OCI-LY1 (cell line): Measurements from ENCODE around the gene NME3.

Experiments used
- H2AFZ ChIP-seq: fragments of 200-600 bp; sonication (generic), shearing (Covaris generic); 2 replicates; pipeline ENCODE4 v1.6.0; 2014; ENCODE audit warnings: antibody characterized with exemption, mild to moderate bottlenecking, low read length
- H3F3A ChIP-seq: fragments of 200-600 bp; sonication (generic), shearing (Covaris generic); 2 replicates; pipeline ENCODE4 v1.6.0; 2014; ENCODE audit warnings: mild to moderate bottlenecking, antibody characterized with exemption, low read length, moderate library complexity; ENCODE audit not compliant: insufficient read depth
- H3K27ac ChIP-seq: fragments of 200-600 bp; sonication (generic); 2 replicates; pipeline ENCODE4 v1.5.1; 2014; ENCODE audit warnings: low read length, mixed run types, mild to moderate bottlenecking, low read depth; ENCODE audit not compliant: poor library complexity, severe bottlenecking
- H3K27me3 ChIP-seq: fragments of 200-600 bp; sonication (generic); 2 replicates; pipeline ENCODE4 v1.6.0; 2014; ENCODE audit warnings: antibody characterized with exemption, mild to moderate bottlenecking, low read length, moderate library complexity; ENCODE audit not compliant: insufficient read depth
- H3K36me3 ChIP-seq: fragments of 200-600 bp; sonication (generic); 2 replicates; pipeline ENCODE4 v1.6.1; 2014; ENCODE audit warnings: mild to moderate bottlenecking, antibody characterized with exemption, low read length, moderate library complexity, mixed read lengths; ENCODE audit not compliant: insufficient read depth
- H3K4me1 ChIP-seq: fragments of 200-600 bp; sonication (generic); 2 replicates; pipeline ENCODE4 v1.5.1; 2014; ENCODE audit warnings: mild to moderate bottlenecking, low read length, moderate library complexity; ENCODE audit not compliant: insufficient read depth, severe bottlenecking
- H3K4me2 ChIP-seq: fragments of 200-600 bp; sonication (generic), shearing (Covaris generic); 2 replicates; pipeline ENCODE4 v1.6.1; 2014; ENCODE audit warnings: low read length
- H3K4me3 ChIP-seq: fragments of 200-600 bp; sonication (generic); 2 replicates; pipeline ENCODE4 v1.5.1; 2014; ENCODE audit warnings: low read length, low read depth, mild to moderate bottlenecking, mixed read lengths; ENCODE audit not compliant: poor library complexity, severe bottlenecking
- H3K79me2 ChIP-seq: fragments of 200-600 bp; shearing (Covaris generic); 2 replicates; pipeline ENCODE4 v1.6.1; 2016; ENCODE audit warnings: mixed run types, low read length, mixed read lengths; ENCODE audit not compliant: insufficient read depth
- H3K9ac ChIP-seq: fragments of 200-600 bp; sonication (generic), shearing (Covaris generic); 2 replicates; pipeline ENCODE4 v1.6.1; 2014; ENCODE audit warnings: mild to moderate bottlenecking, low read length, mixed read lengths
- H3K9me2 ChIP-seq: fragments of 200-600 bp; sonication (generic), shearing (Covaris generic); 2 replicates; pipeline ENCODE4 v1.6.1; 2014; ENCODE audit warnings: low read depth, mild to moderate bottlenecking, low read length, mixed read lengths
- H3K9me3 ChIP-seq: fragments of 200-600 bp; shearing (Covaris generic); 2 replicates; pipeline ENCODE4 v1.6.1; 2014; ENCODE audit warnings: low read length, mixed read lengths
- H4K20me1 ChIP-seq: fragments of 200-600 bp; sonication (generic), shearing (Covaris generic); 2 replicates; pipeline ENCODE4 v1.6.0; 2016; ENCODE audit warnings: mild to moderate bottlenecking, low read length; ENCODE audit not compliant: insufficient read depth
- EZH2 ChIP-seq: fragments of 200-600 bp; sonication (generic), shearing (Covaris generic); IDR thresholded peaks from 2 replicates; pipeline ENCODE4 v1.8.0; 2017; ENCODE audit warnings: borderline replicate concordance, mixed run types, mild to moderate bottlenecking, antibody characterized with exemption, low read length, moderate library complexity, mixed read lengths
- TF ChIP-seq, protein P1 (sequence below): fragments of 200-600 bp; sonication (generic), shearing (Covaris generic); IDR thresholded peaks from 2 replicates; pipeline ENCODE4 v1.5.1; 2017; ENCODE audit warnings: mild to moderate bottlenecking, antibody characterized with exemption, low read length, moderate library complexity, mixed read lengths

The NME3 gene

DNA sequence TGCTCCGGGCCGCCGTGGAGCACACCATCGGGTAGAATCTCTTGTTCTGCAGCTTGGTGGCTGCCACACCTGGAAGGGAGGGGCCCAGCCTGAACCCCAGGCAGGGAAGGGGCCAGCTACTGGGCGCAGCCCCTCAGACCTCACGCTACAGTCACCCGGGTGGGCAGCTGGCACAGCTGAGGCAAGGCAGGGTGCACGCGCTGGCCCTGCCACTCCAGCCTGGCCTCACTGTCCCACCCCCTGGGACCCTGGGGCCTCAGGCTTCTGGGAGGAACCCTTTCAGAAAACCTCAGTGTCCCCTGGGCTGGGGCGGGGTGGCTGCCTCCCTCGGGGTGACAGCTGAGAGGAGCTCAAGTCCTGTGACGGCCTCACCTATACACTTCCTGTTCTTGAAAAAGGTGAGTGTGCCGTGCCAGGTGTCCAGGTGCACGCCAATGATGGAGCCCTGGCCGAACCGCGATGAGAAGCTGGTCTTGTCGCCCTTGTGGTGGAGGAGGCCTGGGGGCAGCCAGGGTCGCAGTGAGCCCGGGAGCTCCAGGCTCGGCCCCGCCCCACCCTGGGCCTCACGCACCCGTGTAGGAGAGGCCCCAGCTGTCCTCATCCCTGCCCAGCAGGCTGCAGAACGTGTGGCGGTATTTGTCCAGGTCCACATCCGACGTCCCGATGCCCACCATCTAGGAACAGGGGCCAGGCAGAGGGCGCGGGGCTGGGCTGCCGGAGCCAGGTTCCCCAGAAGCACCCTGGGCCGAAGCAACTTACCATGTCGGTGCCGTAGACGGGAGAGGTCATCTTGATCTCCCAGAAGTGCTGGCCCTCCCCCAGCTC lies 6.2 kb upstream of the NME3 start:
- Histone ChIP-seq H3K36me3 (peaks cover 44% of the 10 kb centered on the region), H3K9me2 (no peaks in the 10 kb centered on the region), H4K20me1 (no peaks in the 10 kb centered on the region), H3K27ac (no peak overlapping the region), H3K4me1 (peaks cover 25% of the 10 kb centered on the region), H3K4me2 (no peak overlapping the region), H3K9ac (no peak overlapping the region), H3K79me2 (no peaks in the 10 kb centered on the region), H3K27me3 (no peaks in the 10 kb centered on the region), H3F3A (0 out of 2 replicates have a peak, but pooled peaks cover 3% of the 10 kb centered on the region), H3K9me3 (no peaks in the 10 kb centered on the region), H3K4me3 (no peak overlapping the region), H2AFZ (no peak overlapping the region)
- TF ChIP-seq, protein P1, sequence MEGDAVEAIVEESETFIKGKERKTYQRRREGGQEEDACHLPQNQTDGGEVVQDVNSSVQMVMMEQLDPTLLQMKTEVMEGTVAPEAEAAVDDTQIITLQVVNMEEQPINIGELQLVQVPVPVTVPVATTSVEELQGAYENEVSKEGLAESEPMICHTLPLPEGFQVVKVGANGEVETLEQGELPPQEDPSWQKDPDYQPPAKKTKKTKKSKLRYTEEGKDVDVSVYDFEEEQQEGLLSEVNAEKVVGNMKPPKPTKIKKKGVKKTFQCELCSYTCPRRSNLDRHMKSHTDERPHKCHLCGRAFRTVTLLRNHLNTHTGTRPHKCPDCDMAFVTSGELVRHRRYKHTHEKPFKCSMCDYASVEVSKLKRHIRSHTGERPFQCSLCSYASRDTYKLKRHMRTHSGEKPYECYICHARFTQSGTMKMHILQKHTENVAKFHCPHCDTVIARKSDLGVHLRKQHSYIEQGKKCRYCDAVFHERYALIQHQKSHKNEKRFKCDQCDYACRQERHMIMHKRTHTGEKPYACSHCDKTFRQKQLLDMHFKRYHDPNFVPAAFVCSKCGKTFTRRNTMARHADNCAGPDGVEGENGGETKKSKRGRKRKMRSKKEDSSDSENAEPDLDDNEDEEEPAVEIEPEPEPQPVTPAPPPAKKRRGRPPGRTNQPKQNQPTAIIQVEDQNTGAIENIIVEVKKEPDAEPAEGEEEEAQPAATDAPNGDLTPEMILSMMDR: no peak
- no peak for TF ChIP-seq EZH2

GRCh38 chr16:1776991-1777374 lies 5.6 kb upstream of the NME3 start:
- H3K36me3 ChIP-seq: peaks cover 47% of the 10 kb centered on the region
- H3K9me3 ChIP-seq: no peaks in the 10 kb centered on the region
- H3K9ac ChIP-seq: no peak overlapping the region
- H3K4me2 ChIP-seq: no peak overlapping the region
- TF ChIP-seq, protein P1: no peak
- no peak for TF ChIP-seq EZH2
- no peaks in the 10 kb centered on the region for H4K20me1 ChIP-seq
- H2AFZ ChIP-seq: no peak overlapping the region
- peaks cover 25% of the 10 kb centered on the region for H3K4me1 ChIP-seq
- H3K79me2 ChIP-seq: 0 out of 2 replicates have a peak, but pooled peaks cover under 1% of the 10 kb centered on the region
- H3K9me2 ChIP-seq: no peaks in the 10 kb centered on the region
- H3K27ac ChIP-seq: no peak overlapping the region
- H3K4me3 ChIP-seq: no peak overlapping the region
- H3F3A ChIP-seq: 0 out of 2 replicates have a peak, but pooled peaks cover 3% of the 10 kb centered on the region
- H3K27me3 ChIP-seq: no peaks in the 10 kb centered on the region

DNA sequence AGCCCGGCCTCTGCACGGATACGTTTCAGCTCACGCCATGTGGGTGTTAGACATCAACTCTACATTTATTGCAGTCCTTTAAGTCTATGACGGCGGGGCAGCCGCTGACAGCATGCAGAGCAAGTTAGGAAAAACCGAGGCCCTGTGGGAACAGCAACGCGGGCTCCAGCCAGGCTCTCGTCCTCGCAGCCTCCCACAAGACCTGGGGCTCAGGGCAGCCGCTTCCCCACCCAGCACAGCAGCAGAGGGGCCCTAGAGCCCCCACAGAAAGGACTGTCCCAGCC lies 5.3 kb upstream of the NME3 start:
- Histone ChIP-seq H3K36me3 (peaks cover 49% of the 10 kb centered on the region), H3K4me3 (no peak overlapping the region), H3K9me3 (no peaks in the 10 kb centered on the region), H3K79me2 (0 out of 2 replicates have a peak, but pooled peaks cover 3% of the 10 kb centered on the region), H3K9ac (no peak overlapping the region), H3F3A (0 out of 2 replicates have a peak, but pooled peaks cover 3% of the 10 kb centered on the region), H2AFZ (no peak overlapping the region), H3K4me2 (no peak overlapping the region), H3K27ac (no peak overlapping the region), H4K20me1 (no peaks in the 10 kb centered on the region), H3K27me3 (no peaks in the 10 kb centered on the region), H3K4me1 (peaks cover 25% of the 10 kb centered on the region), H3K9me2 (no peaks in the 10 kb centered on the region)
- TF ChIP-seq EZH2: no peak
- TF ChIP-seq, protein P1: no peak
